ENCODE results near the gene ANKRD30BL.
"Not testable (repeated sequence)": the region's sequence is repeated elsewhere in the genome, so short reads cannot be mapped to it uniquely, and the experiment has no call there.

The ANKRD30BL gene, protein sequence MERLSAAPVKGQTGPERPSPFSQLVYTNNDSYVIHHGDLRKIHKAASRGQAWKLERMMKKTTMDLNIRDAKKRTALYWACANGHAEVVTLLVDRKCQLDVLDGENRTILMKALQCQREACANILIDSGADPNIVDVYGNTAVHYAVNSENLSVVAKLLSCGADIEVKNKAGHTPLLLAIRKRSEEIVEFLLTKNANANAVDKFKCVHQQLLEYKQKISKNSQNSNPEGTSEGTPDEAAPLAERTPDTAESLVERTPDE

GRCh38 chr2:132161161-132162124 lies at the start of gene ANKRD30BL:
ANKRD30BL (minus strand) TSS chr2:132161952; CDS start chr2:132161705, 247 bp downstream.
- DNase-seq = not testable (repeated sequence)

DNA sequence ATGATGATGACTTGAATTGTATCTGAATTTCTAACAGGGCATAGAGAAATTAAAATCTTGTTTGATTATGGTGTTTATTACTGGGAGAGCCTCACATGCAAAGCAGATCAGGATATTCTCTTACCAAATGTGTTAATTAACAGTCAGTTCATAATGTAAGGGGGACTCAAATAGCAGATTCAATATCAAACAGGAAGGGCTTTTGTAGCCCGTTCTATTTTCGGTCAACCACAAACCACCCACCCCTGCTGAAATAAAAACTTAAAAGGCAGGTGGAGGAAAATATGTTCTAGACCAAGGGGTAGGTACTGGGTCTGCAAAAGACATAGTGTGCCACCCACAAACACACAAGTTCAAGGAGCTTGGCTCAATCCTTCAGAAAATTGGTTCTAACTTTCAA lies 41.1 kb upstream of the ANKRD30BL start:
- DNase-seq = not testable (repeated sequence)

GRCh38 chr2:132192854-132193253 lies 31.1 kb upstream of the ANKRD30BL start:
- not testable (repeated sequence) for DNase-seq

GRCh38 chr2:132167100-132167499 lies 5.3 kb upstream of the ANKRD30BL start:
- DNase-seq = not testable (repeated sequence)

- not testable (repeated sequence) for DNase-seq
Observed at GRCh38 chr2:132162125-132162660, 441 bp upstream of the ANKRD30BL start.

- not testable (repeated sequence) for DNase-seq
Observed at GRCh38 chr2:132146774-132147173, 15.0 kb downstream of the ANKRD30BL start.

All from activated CD8-positive, alpha-beta memory T cell treated with anti-CD3 and anti-CD28 coated beads, Interleukin-2, amount 50 U/mL, for 4 hours (primary cell).